Measurements from ENCODE around the gene PCDHGA7.
"Not testable (repeated sequence)": the region's sequence is repeated elsewhere in the genome, so short reads cannot be mapped to it uniquely, and the experiment has no call there.

PCDHGA7 gene

DNA sequence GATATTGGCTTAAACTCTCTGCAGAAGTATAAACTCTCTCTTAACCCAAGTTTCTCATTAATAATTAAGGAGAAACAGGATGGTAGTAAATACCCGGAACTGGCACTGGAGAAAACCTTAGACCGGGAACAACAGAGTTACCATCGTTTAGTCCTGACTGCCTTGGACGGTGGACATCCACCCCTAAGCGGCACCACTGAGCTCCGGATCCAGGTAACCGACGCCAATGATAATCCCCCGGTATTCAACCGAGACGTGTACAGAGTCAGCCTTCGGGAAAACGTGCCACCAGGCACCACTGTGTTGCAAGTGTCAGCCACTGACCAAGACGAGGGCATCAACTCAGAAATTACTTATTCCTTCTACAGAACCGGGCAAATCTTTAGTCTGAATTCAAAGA, 16.1 kb downstream of the PCDHGA7 start:
- DNase-seq = no peak

- DNase-seq = no peak
Observed at GRCh38 chr5:141399555-141400258, 17.2 kb downstream of the PCDHGA7 start.

GRCh38 chr5:141402553-141403243, 20.2 kb downstream of the PCDHGA7 start, which contains the start of gene PCDHGA9:
PCDHGA9 (plus strand) TSS chr5:141402778; CDS start chr5:141402953, 175 bp downstream.
- DNase-seq = peak; percentile 48

- DNase-seq = no peak
Observed at GRCh38 chr5:141403387-141403786, 20.8 kb downstream of the PCDHGA7 start.

DNA sequence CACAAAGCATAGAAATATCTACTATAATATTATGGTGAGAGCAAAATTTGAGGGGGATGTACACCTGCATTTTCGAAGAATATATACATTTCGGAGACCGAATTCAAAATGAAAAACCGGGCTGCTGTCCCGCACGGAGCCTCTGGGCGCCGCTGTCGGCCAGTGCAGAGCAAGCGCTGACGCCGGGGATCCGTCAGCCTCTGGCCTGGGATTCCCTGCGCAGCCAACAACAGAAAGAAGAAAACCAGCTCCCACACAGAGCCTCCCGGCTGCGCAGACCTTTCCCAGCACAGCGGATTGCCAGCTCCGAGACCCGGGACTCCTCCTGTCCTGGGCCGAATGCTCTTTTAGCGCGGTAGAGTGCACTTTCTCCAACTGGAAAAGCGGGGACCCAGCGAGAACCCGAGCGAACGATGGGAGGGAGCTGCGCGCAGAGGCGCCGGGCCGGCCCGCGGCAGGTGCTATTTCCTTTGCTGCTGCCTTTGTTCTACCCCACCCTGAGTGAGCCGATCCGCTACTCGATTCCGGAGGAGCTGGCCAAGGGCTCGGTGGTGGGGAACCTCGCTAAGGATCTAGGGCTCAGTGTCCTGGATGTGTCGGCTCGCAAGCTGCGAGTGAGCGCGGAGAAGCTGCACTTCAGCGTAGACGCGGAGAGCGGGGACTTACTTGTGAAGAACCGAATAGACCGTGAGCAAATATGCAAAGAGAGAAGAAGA, 25.4 kb downstream of the PCDHGA7 start, which contains the start of gene PCDHGB6:
Gene PCDHGB6, plus strand, starts transcription at position 232 of the 716 bp plus-strand sequence. Its CDS starts 182 bp downstream, at position 414.
- DNase-seq = peak; percentile 53

DNA sequence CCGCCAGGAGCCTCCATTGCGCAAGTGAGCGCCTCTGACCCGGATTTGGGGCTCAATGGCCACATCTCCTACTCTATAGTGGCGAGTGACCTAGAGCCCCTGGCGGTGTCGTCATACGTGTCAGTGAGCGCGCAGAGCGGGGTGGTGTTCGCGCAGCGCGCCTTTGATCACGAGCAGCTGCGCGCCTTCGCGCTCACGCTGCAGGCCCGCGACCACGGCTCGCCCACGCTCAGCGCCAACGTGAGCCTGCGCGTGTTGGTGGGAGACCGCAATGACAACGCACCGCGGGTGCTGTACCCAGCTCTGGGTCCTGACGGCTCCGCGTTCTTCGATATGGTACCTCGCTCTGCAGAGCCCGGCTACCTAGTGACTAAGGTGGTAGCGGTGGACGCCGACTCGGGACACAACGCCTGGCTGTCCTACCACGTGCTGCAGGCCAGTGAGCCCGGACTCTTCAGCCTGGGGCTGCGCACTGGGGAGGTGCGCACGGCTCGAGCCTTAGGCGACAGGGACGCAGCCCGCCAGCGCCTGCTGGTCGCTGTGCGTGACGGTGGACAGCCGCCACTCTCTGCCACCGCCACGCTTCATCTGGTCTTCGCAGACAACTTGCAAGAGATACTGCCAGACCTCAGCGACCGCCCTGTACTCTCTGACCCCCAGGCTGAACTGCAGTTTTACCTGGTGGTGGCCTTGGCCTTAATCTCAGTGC, 27.2 kb downstream of the PCDHGA7 start:
- DNase-seq = no peak

- DNase-seq = no peak
Observed at GRCh38 chr5:141411575-141411974, 29.0 kb downstream of the PCDHGA7 start.

- peak; percentile 75 for DNase-seq
Observed at GRCh38 chr5:141412854-141413539, 30.5 kb downstream of the PCDHGA7 start, which contains the start of gene PCDHGA10. PCDHGA10 (plus strand) TSS chr5:141412987; CDS start chr5:141413176, 189 bp downstream.

- no peak for DNase-seq
Observed at GRCh38 chr5:141413540-141414069, 31.1 kb downstream of the PCDHGA7 start.

DNA sequence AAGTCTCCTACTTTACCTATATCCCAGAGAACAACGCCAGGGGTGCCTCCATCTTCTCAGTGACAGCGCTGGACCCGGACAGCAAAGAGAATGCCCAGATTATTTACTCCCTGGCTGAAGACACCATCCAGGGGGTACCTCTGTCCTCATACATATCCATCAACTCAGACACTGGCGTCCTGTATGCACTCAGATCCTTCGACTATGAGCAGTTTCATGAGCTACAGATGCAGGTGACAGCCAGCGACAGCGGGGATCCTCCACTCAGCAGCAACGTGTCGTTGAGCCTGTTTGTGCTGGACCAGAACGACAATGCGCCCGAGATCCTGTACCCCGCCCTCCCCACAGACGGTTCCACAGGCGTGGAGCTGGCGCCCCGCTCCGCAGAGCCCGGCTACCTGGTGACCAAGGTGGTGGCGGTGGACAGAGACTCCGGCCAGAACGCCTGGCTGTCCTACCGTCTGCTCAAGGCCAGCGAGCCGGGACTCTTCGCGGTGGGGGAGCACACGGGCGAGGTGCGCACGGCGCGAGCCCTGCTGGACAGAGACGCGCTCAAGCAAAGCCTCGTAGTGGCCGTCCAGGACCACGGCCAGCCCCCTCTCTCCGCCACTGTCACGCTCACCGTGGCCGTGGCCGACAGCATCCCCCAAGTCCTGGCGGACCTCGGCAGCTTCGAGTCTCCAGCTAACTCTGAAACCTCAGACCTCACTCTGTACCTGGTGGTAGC, 32.2 kb downstream of the PCDHGA7 start:
- DNase-seq = not testable (repeated sequence)

DNA sequence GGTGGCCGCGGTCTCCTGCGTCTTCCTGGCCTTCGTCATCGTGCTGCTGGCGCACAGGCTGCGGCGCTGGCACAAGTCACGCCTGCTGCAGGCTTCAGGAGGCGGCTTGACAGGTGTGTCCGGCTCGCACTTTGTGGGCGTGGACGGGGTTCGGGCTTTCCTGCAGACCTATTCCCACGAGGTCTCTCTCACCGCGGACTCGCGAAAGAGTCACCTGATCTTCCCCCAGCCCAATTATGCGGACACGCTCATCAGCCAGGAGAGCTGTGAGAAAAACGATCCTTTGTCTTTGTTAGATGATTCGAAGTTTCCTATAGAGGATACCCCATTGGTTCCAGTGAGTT, 32.7 kb downstream of the PCDHGA7 start:
- DNase-seq = not testable (repeated sequence)

GRCh38 chr5:141417494-141418172, 35.1 kb downstream of the PCDHGA7 start, which contains the start of gene PCDHGB7:
PCDHGB7 (plus strand) TSS chr5:141417677; CDS start chr5:141417860, 183 bp downstream.
- peak; percentile 85 for DNase-seq

GRCh38 chr5:141419074-141419880, 36.7 kb downstream of the PCDHGA7 start:
- no peak for DNase-seq

- peak; percentile 79 for DNase-seq
Observed at GRCh38 chr5:141420855-141421488, 38.4 kb downstream of the PCDHGA7 start, which contains the start of gene PCDHGA11. PCDHGA11 (plus strand) TSS chr5:141421051; CDS start chr5:141421228, 177 bp downstream.

GRCh38 chr5:141421489-141421855, 38.9 kb downstream of the PCDHGA7 start:
- no peak for DNase-seq

DNA sequence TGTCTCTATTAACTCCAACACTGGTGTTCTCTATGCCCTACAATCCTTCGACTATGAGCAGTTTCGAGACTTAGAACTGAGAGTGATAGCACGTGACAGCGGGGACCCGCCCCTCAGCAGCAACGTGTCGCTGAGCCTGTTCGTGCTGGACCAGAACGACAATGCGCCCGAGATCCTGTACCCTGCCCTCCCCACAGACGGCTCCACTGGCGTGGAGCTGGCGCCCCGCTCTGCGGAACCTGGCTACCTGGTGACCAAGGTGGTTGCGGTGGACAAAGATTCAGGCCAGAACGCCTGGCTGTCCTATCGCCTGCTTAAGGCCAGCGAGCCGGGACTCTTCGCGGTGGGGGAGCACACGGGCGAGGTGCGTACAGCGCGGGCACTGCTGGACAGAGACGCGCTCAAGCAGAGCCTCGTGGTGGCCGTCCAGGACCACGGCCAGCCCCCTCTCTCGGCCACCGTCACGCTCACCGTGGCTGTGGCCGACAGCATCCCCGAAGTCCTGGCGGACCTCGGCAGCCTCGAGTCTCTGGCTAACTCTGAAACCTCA, 40.3 kb downstream of the PCDHGA7 start:
- no peak for DNase-seq

DNA sequence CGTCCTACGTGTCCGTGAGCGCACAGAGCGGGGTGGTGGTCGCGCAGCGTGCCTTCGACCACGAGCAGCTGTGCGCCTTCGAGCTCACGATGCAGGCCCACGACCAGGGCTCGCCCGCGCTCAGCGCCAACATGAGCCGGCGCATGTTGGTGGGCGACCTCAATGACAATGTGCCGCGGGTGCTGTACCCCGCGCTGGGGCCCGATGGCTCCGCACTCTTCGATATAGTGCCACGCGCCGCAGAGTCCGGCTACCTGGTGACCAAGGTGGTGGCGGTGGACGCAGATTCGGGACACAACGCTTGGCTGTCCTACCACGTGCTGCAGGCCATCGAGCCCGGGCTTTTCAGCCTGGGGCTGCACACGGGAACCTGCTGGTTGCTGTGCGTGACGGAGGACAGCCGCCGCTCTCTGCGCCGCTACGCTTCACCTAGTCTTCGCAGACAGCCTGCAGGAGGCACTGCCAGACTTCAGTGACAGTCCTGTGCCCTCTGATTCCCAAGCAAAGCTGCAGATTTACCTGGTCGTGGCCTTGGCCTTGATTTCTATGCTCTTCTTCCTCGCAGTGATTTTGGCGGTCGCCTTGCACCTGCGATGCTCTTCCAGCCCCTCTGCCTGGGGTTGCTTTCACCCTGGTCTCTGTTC, 45.4 kb downstream of the PCDHGA7 start:
- DNase-seq = no peak

All from fibroblast of skin of right biceps (primary cell).